Activated B cell treated with CpG ODN at 0.5 μM for 24 hours (primary cell): ENCODE results near the gene KIF4A. TPM values are rescaled to one million over a fixed set of nuclear protein-coding genes. Genes with fewer than 3 reads are reported as not detected.
"Not testable (repeated sequence)": the region's sequence is repeated elsewhere in the genome, so short reads cannot be mapped to it uniquely, and the experiment has no call there.

Experiments
- ATAC-seq: fragments of 200-7000 bp; cut with Tn5 transposase; one replicate; pipeline ENCODE4 v1.10.0; 2021; ENCODE audit warnings: low read depth, mild to moderate bottlenecking, moderate library complexity
- CTCF ChIA-PET: fragments of 350-600 bp; sonication (Branson Sonifier 250); formaldehyde crosslinking; loops from one replicate; lab custom pipeline; 2021; ENCODE audit warnings: antibody characterized with exemption; lab: Charles Lee
- POLR2A ChIA-PET: fragments of 350-600 bp; sonication (Branson Sonifier 250); formaldehyde crosslinking; loops from one replicate; lab custom pipeline; 2021; ENCODE audit warnings: antibody characterized with exemption; lab: Charles Lee
- DNase-seq: peaks from one replicate; pipeline ENCODE4 v3.0.0; 2022
- H3K27ac Mint-ChIP-seq: one replicate; pipeline ENCODE4 v1.8.0; 2020; ENCODE audit warnings: mixed read lengths
- H3K27me3 Mint-ChIP-seq: one replicate; pipeline ENCODE4 v1.8.0; 2021; ENCODE audit warnings: mixed read lengths
- H3K36me3 Mint-ChIP-seq: one replicate; pipeline ENCODE4 v1.8.0; 2021; ENCODE audit warnings: low read depth, mixed read lengths
- H3K4me1 Mint-ChIP-seq: one replicate; pipeline ENCODE4 v1.8.0; 2021; ENCODE audit warnings: mixed read lengths
- H3K4me3 Mint-ChIP-seq: one replicate; pipeline ENCODE4 v1.8.0; 2020; ENCODE audit warnings: mild to moderate bottlenecking, mixed read lengths
- H3K9me3 Mint-ChIP-seq: one replicate; pipeline ENCODE4 v1.8.0; 2020; ENCODE audit warnings: mixed read lengths
- CTCF ChIP-seq: fragments of 200-600 bp; IDR thresholded peaks from one replicate; pipeline ENCODE4 v1.8.0; 2022; ENCODE audit warnings: antibody characterized with exemption, mild to moderate bottlenecking
- intact Hi-C: fragments of 100-400 bp; cut with micrococcal nuclease; formaldehyde crosslinking; loops from one replicate; pipeline ENCODE4 v1.15.1; 2024
- total RNA-seq: library from RNA; stranded (reverse); gene quantifications from 2 replicates; pipeline ENCODE4 v1.2.3, GENCODE V29; 2022

Gene KIF4A
- total RNA-seq, 1 donor from 2014 or later, result 0.49 TPM

- Mint-ChIP-seq H3K27me3 (no peaks in the 10 kb centered on the region), H3K9me3 (no peaks in the 10 kb centered on the region), H3K4me3 (no peak overlapping the region), H3K36me3 (no peaks in the 10 kb centered on the region), H3K4me1 (no peaks in the 10 kb centered on the region), H3K27ac (no peak overlapping the region)
- DNase-seq (no peak), ATAC-seq (no peak)
- intact Hi-C loops, result no loop called here
- ChIA-PET POLR2A (no interaction called here), CTCF (no interaction called here)
- TF ChIP-seq CTCF, result no peak
These were observed 63.6 kb downstream of the KIF4A start for GRCh38 chrX:70353514-70353913.

GRCh38 chrX:70354716-70355115, 64.8 kb downstream of the KIF4A start:
- DNase-seq, result no peak
- no peak overlapping the region for H3K27ac Mint-ChIP-seq
- no peak overlapping the region for H3K4me3 Mint-ChIP-seq
- intact Hi-C loops, result no loop called here
- H3K4me1 Mint-ChIP-seq, result no peaks in the 10 kb centered on the region
- H3K36me3 Mint-ChIP-seq, result no peaks in the 10 kb centered on the region
- POLR2A ChIA-PET, result no interaction called here
- no peak for TF ChIP-seq CTCF
- CTCF ChIA-PET, result no interaction called here
- no peaks in the 10 kb centered on the region for H3K9me3 Mint-ChIP-seq
- no peak for ATAC-seq
- no peaks in the 10 kb centered on the region for H3K27me3 Mint-ChIP-seq

GRCh38 chrX:70359458-70359857, 69.6 kb downstream of the KIF4A start:
- H3K36me3 Mint-ChIP-seq, result no peaks in the 10 kb centered on the region
- POLR2A ChIA-PET, result no interaction called here
- intact Hi-C loops, result no loop called here

GRCh38 chrX:70360366-70360765, 70.5 kb downstream of the KIF4A start:
- Mint-ChIP-seq H3K4me3 (no peak overlapping the region), H3K27ac (no peak overlapping the region), H3K36me3 (no peaks in the 10 kb centered on the region), H3K4me1 (no peaks in the 10 kb centered on the region), H3K9me3 (no peaks in the 10 kb centered on the region), H3K27me3 (no peaks in the 10 kb centered on the region)
- intact Hi-C loops, result no loop called here
- POLR2A ChIA-PET, result no interaction called here
- CTCF ChIA-PET, result no interaction called here
- no peak for ATAC-seq
- no peak for DNase-seq
- no peak for TF ChIP-seq CTCF

More at GRCh38 chrX:70359458-70359857, 69.6 kb downstream of the KIF4A start:
- CTCF ChIA-PET, result no interaction called here
- TF ChIP-seq CTCF, result no peak
- Mint-ChIP-seq H3K27ac (no peak overlapping the region), H3K27me3 (no peaks in the 10 kb centered on the region), H3K9me3 (no peaks in the 10 kb centered on the region), H3K4me3 (no peak overlapping the region), H3K4me1 (no peaks in the 10 kb centered on the region)
- ATAC-seq (no peak), DNase-seq (no peak)

- not testable (repeated sequence) for H3K4me1 Mint-ChIP-seq
These were observed 78.8 kb downstream of the KIF4A start for GRCh38 chrX:70368731-70369130.

GRCh38 chrX:70386235-70386634, 96.3 kb downstream of the KIF4A start:
- intact Hi-C loops, result loop anchor here (10.0 kb wide), 1 partner anchor 51 kb away; no protein-coding TSS in a partner anchor
- Mint-ChIP-seq H3K9me3 (no peaks in the 10 kb centered on the region), H3K27me3 (no peaks in the 10 kb centered on the region), H3K27ac (no peak overlapping the region), H3K36me3 (no peaks in the 10 kb centered on the region), H3K4me1 (no peaks in the 10 kb centered on the region), H3K4me3 (no peak overlapping the region)
- POLR2A ChIA-PET, result no interaction called here
- CTCF ChIA-PET, result no interaction called here
- ATAC-seq, result no peak
- DNase-seq, result no peak
- no peak for TF ChIP-seq CTCF

More at GRCh38 chrX:70368731-70369130, 78.8 kb downstream of the KIF4A start:
- DNase-seq, H3K9me3 Mint-ChIP-seq, H3K27me3 Mint-ChIP-seq, H3K36me3 Mint-ChIP-seq, H3K4me3 Mint-ChIP-seq, H3K27ac Mint-ChIP-seq, POLR2A ChIA-PET, intact Hi-C loops, CTCF ChIA-PET, ATAC-seq: not testable (repeated sequence)
